HG03097 (cell line): Measurements from ENCODE around the gene PITX3.

Experiments
- ATAC-seq: cut with Tn5 transposase; IDR thresholded peaks from one replicate; pipeline ENCODE4 v1.9.1; 2021; ENCODE audit not compliant: unreplicated experiment, low FRiP score

Gene PITX3

GRCh38 chr10:102185811-102186527, 55.3 kb downstream of the PITX3 start:
- ATAC-seq, result no peak

GRCh38 chr10:102185272-102185671, 56.0 kb downstream of the PITX3 start:
- ATAC-seq, result no peak

GRCh38 chr10:102184606-102185005, 56.7 kb downstream of the PITX3 start:
- no peak for ATAC-seq
